ENCODE measurements around the gene OR52A1.

DNA sequence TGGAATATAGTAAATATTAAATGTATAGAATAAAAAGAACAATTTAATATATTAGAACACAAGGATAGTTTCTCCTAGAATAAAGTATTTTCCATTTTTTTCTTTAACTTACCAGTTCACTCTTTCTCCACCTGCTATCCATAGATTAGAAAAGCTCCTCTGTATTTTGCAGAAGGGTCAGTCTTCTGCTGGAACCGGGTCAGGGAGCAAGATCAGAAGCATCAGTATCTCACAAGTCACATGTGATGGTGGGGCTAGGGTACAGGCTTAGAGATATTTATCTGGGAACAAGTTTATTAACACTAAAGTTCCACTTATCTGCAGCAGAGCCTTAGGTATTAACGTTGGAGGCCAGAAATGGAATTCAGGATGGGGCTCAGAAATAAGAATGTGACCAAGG, 17.3 kb upstream of the OR52A1 start:
- TF ChIP-seq, protein P1, sequence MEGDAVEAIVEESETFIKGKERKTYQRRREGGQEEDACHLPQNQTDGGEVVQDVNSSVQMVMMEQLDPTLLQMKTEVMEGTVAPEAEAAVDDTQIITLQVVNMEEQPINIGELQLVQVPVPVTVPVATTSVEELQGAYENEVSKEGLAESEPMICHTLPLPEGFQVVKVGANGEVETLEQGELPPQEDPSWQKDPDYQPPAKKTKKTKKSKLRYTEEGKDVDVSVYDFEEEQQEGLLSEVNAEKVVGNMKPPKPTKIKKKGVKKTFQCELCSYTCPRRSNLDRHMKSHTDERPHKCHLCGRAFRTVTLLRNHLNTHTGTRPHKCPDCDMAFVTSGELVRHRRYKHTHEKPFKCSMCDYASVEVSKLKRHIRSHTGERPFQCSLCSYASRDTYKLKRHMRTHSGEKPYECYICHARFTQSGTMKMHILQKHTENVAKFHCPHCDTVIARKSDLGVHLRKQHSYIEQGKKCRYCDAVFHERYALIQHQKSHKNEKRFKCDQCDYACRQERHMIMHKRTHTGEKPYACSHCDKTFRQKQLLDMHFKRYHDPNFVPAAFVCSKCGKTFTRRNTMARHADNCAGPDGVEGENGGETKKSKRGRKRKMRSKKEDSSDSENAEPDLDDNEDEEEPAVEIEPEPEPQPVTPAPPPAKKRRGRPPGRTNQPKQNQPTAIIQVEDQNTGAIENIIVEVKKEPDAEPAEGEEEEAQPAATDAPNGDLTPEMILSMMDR (IDR thresholded peaks at IDR 0.05): no peak
- no peak for TF ChIP-seq POLR2A (IDR thresholded peaks at IDR 0.05)

Data from Peyer's patch (tissue), 4 donors.